Glutamatergic neuron (in vitro differentiated cells): Measurements from ENCODE around the gene CCNQ. TPM values are rescaled to one million over a fixed set of nuclear protein-coding genes. Genes with fewer than 3 reads are reported as not detected.
A peak's percentile ranks its signal among the peaks of the same experiment; 100 is the strongest.

Source experiments
- DNase-seq: peaks from one replicate; pipeline ENCODE4 v3.0.0; 2022
- H3K27ac Mint-ChIP-seq: one replicate; pipeline ENCODE4 v1.8.0; 2020; ENCODE audit warnings: mild to moderate bottlenecking, mixed read lengths, inconsistent platforms; ENCODE audit not compliant: unreplicated experiment
- H3K27me3 Mint-ChIP-seq: one replicate; pipeline ENCODE4 v1.8.0; 2020; ENCODE audit warnings: mild to moderate bottlenecking, moderate library complexity, mixed read lengths, inconsistent platforms; ENCODE audit not compliant: unreplicated experiment
- H3K36me3 Mint-ChIP-seq: one replicate; pipeline ENCODE4 v1.8.0; 2020; ENCODE audit warnings: mild to moderate bottlenecking, mixed read lengths, inconsistent platforms; ENCODE audit not compliant: unreplicated experiment
- H3K4me1 Mint-ChIP-seq: one replicate; pipeline ENCODE4 v1.8.0; 2020; ENCODE audit warnings: mild to moderate bottlenecking, low read depth, mixed read lengths, inconsistent platforms; ENCODE audit not compliant: unreplicated experiment
- H3K4me3 Mint-ChIP-seq: one replicate; pipeline ENCODE4 v1.8.0; 2020; ENCODE audit warnings: mild to moderate bottlenecking, mixed read lengths, inconsistent platforms; ENCODE audit not compliant: unreplicated experiment
- H3K9me3 Mint-ChIP-seq: one replicate; pipeline ENCODE4 v1.8.0; 2020; ENCODE audit warnings: mild to moderate bottlenecking, moderate library complexity, mixed read lengths, inconsistent platforms; ENCODE audit not compliant: unreplicated experiment
- CTCF ChIP-seq: fragments of 200-600 bp; sonication (generic); IDR thresholded peaks from one replicate; pipeline ENCODE4 v1.5.0; 2021; ENCODE audit not compliant: partially characterized antibody, unreplicated experiment
- total RNA-seq: library from RNA; stranded (reverse); fragmentation: NEBNext Ultra II Directional; extraction: Animal tissue kit (Norgen Biotek cat#: 25700); gene quantifications from one replicate; pipeline ENCODE4 v1.2.1, GENCODE V29; 2021; ENCODE audit not compliant: unreplicated experiment

The CCNQ gene
- total RNA-seq, 1 donor from 2014 or later: 28.9 TPM

GRCh38 chrX:153601511-153602110, 2.7 kb upstream of the CCNQ start:
- H3K4me3 Mint-ChIP-seq: no peak overlapping the region
- no peak for TF ChIP-seq CTCF
- no peak for DNase-seq
- H3K27me3 Mint-ChIP-seq: peaks cover 6% of the 10 kb centered on the region
- peaks cover 8% of the 10 kb centered on the region for H3K9me3 Mint-ChIP-seq
- H3K27ac Mint-ChIP-seq: no peak overlapping the region
- no peaks in the 10 kb centered on the region for H3K36me3 Mint-ChIP-seq
- H3K4me1 Mint-ChIP-seq: peaks cover 6% of the 10 kb centered on the region

- no peak for DNase-seq
- H3K36me3 Mint-ChIP-seq: no peaks in the 10 kb centered on the region
- peak overlapping the region; percentile 89 for H3K4me3 Mint-ChIP-seq
- no peak overlapping the region for H3K27ac Mint-ChIP-seq
- H3K4me1 Mint-ChIP-seq: peaks cover 9% of the 10 kb centered on the region
- H3K9me3 Mint-ChIP-seq: peaks cover 8% of the 10 kb centered on the region
- H3K27me3 Mint-ChIP-seq: peaks cover 6% of the 10 kb centered on the region
- TF ChIP-seq CTCF: no peak
These were observed 2.0 kb upstream of the CCNQ start for GRCh38 chrX:153600921-153601320.

- Mint-ChIP-seq H3K4me1 (peaks cover 13% of the 10 kb centered on the region), H3K27me3 (peaks cover 6% of the 10 kb centered on the region), H3K27ac (no peak overlapping the region), H3K36me3 (no peaks in the 10 kb centered on the region), H3K4me3 (peak overlapping the region; percentile 89), H3K9me3 (peaks cover 9% of the 10 kb centered on the region)
- DNase-seq: no peak
- no peak for TF ChIP-seq CTCF
These were observed 1.1 kb upstream of the CCNQ start for GRCh38 chrX:153600032-153600373.

GRCh38 chrX:153599192-153600031, 473 bp upstream of the CCNQ start:
- Mint-ChIP-seq H3K4me3 (peak overlapping the region; percentile 89), H3K27ac (peak overlapping the region; percentile 38), H3K9me3 (peaks cover 9% of the 10 kb centered on the region), H3K4me1 (peaks cover 13% of the 10 kb centered on the region), H3K27me3 (peaks cover 6% of the 10 kb centered on the region), H3K36me3 (no peaks in the 10 kb centered on the region)
- peak; percentile 83 for DNase-seq
- no peak for TF ChIP-seq CTCF
